NCI-H510A (cell line): ENCODE results near the gene FASTKD1.
"Not testable (repeated sequence)": the region's sequence is repeated elsewhere in the genome, so short reads cannot be mapped to it uniquely, and the experiment has no call there.

ENCODE experiments used
- DNase-seq: peaks from one replicate; lab custom pipeline; 2025; lab: John Stamatoyannopoulos, UW

FASTKD1 gene

DNA sequence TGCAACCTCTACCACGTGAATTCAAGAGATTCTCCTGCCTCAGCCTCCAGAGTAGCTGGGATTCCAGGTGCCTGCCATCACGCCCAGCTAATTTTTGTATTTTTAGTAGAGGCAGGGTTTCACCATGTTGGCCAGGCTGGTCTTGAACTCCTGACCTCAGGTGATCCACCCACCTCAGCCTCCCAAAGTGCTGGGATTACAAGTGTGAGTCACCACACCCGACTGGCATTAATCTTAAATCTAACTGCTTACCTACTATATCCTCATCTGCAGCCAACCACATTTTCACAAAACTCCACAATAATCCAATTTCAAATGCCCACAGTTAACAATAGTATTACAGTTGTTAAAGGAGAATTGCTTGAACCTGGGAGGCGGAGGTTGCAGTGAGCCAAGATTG, 2.9 kb downstream of the FASTKD1 start:
- not testable (repeated sequence) for DNase-seq

DNA sequence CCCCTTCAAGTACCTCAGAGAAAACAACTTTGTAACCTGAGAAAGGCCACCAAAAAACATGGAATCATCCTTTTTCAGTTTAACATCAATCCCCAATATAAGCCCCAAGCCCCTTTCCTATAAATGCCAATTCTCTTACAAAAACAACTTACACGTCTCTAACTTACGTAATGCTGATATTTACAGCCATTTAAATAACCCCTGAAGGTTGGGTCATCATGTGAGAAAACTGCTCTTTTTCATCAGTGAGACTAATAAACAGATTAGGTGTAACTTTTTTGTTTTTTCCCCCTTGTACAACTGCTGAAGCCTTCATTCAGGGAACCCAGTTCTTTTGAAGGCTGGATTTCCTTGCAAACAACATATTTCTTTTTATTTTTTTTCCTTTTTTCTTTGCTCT, 3.7 kb downstream of the FASTKD1 start:
- no peak for DNase-seq

DNA sequence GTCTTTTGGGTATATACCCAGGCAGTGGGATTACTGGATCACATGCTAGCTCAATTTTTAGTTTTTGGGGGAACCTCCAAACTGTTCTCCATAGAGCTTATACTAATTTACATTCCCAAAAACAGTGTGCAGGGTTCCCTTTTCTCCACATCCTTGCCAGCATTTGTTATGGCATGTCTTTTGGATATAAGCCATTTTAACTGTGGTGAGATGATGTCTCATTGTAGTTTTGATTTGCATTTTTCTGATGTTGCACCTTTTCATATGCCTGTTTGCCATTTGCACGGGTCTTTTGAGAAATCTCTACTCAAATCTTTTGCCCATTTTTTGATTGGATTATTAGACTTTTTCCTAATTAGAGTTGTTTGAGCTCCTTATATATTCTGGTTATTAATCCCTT, 8.0 kb downstream of the FASTKD1 start:
- no peak for DNase-seq

DNA sequence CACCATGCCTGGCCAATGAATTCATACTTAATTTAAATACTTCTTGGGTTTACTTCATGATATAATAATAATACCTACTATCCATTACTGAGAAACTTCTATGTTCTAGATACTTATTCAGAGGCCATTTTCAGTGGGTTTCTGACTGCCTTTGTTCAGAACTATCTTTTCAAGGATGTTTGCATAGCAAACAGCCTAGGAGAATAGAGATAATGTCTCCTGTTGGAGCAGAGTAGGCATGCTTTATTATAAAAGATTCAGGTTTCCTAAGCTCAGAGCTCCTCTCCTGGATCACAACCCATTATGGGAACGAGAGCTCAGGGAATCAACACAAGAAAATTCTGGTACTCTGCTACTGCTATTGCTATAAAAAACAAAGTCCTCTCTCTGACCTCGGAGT, 11.1 kb downstream of the FASTKD1 start:
- DNase-seq = no peak

DNA sequence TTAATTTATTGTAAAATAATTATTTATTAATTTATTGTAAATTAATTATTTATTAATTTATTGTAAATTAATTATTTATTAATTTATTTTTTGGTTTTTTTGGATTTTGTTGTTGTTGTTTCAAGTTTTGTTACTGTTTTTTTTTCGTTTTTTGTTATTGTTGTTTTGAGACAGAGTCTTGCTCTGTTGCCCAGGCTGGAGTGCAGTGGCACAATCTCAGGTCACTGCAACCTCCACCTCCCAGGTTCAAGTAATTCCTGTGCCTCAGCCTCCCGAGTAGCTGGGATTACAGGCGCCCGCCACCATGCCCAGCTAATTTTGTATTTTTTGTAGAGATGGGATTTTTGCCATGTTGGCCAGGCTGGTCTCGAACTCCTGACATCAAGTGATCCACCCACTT, 11.6 kb downstream of the FASTKD1 start:
- not testable (repeated sequence) for DNase-seq

DNA sequence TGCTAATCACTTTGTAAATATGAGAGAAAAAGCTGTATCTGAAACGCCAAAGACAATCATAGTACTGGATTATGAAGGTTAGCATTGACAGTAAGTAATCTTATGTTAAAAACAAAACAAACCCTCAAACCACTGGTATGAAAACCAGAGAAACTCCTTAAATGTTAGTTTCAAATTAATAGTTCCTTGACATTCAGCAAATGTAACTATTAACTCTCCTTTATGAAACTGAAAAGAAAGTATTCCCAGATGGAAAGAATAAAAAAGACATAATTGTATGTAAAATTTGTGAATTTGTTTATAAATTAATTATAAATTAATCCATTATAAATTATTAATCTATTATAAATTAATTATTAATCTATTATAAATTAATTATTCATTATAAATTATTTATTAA, 12.3 kb downstream of the FASTKD1 start:
- no peak for DNase-seq

DNA sequence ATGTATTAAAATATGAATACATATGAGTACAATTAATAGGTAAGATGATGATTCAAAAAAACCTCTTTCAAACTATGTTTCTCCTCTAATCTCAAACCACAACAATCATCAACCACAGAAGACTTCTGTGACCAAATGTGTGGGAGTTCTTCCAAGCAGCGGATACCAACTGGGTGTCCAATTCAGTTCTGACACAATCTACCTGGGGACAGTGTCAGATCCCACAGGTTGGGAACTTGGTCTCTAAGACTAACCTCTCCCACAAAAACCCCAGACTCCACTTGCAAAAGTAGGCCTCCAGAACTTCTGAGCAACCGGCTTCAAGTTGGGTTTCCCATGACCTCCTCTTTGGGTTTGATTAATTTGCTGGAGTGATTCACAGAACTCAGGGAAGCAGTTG, 26.9 kb downstream of the FASTKD1 start:
- no peak for DNase-seq

DNA sequence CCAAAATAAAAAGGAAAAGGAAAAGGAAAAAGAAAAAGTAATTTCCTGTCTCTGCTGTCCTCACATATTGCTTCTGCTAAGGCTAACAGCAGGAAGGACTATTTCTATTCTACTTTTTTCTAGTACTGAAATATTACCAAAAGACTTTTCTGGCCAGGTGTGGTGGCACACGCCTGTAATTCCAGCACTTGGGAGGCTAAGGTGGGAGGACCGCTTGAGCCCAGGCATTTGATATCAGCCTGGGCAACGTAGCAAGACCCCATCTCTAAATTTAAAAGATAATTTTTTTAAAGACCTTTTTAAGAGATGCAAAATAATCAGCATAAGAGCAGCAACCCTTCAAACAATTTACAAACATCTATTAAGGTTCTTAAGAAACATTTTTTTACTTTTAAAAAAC, 31.2 kb downstream of the FASTKD1 start:
- no peak for DNase-seq

DNA sequence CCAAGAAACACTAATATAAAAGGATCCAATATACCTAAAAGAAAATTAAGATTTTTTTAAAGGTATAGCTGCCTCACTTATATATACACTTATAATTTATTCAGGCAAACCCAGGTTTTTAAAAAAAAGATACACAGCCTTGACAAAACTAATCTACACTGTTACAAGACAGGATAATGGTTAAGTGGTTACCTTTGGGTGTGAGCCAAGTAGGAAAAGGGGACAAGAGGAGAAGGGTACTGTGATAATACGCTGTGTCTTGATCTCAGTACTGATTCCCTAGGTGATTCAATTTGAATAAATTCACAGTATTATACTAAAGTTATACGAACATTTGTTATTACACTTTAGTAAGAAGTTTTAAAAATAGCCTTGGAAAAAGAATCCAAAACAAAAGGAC, 33.5 kb downstream of the FASTKD1 start:
- no peak for DNase-seq

DNA sequence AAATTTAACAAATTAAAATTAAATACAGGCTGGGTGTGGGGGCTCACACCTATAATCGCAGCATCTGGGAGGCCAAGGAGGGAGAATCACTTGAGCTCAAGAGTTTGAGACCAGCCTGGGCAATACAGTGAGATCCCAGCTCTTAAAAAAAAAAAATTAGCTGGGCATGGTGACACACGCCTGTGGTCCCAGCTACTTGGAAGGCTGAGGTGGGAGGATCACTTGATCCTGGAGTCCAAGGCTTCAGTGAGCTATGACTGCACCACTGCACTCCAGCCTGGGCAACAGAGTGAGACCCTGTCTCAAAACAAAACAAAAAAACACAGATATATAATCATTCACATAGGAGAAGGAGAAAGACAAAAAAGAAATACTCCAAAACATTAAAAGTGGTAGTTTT, 34.2 kb downstream of the FASTKD1 start:
- DNase-seq = not testable (repeated sequence)

DNA sequence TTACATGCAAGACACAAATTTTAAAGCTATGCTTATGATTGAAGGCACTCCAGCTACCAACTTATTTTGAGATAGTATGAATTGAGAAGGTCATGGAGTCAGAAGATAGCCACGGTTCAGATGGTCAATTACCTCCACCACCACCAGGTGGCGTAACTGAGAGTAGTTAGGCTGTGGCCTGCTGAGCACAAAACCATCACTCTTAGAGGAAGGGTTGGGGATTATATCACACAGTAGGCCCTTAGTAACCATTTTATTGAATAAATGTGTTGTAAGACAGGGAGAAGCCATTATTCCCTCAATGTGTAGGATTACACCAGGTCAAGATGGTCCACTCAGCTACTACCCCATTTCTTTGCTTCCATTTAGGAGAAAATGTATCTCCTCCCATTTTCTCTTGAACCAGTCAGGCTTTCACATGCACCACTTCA, 45.4 kb downstream of the FASTKD1 start:
- no peak for DNase-seq

DNA sequence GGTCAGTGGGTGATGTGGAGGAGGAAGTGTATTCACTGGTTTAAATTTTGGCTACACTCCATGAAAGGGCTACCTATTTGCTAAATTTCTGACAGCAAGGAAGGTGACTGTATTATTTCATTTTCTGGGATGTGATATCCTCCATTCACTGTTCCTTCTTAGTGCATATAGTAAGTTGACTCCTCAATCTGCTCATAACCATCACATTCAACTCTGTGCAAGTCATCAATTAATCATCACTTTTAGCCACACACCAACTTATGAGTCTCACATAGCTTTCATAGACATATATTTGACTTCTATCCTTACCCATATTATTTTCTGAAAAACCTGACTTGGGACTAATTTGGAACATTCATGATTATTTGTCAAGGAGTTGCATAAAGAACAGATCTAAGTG, 47.2 kb downstream of the FASTKD1 start:
- no peak for DNase-seq

DNA sequence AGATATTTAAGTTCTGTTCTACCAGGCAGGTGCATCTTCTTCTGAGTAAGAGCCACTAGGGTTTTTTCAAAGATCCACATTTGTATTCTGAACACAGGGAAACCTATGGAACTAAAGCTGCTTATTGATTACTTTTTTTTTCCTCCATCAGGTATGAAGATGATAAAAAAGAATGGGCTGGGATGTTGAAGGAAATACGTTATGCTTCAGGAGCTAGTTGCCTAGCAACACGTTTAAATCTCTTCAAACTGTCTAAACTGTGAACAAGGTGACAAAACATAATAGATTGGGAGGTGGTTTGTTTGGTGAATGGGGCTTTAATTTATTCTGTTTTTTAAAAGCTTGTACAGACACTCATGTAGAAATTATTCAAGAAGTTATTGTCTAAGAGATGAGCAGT, 48.2 kb downstream of the FASTKD1 start:
- no peak for DNase-seq

DNA sequence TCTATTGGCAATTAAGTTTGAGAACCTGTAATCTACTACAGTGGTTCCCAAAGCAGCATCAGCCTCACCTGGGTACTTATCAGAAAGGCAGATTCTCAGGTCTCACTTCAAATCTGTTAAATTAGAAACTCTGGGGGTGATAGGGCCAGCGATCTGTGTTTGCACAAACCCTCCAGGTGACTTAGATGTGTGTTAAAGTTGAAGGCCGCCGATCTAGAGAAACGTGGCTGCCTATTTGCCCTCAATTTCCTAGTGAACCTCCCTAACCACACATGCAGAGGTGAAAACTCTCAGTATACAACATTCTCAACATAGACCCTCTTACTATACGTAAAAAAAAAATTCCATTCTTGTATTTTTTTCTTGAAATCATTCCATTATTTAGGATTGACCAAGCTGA, 50.0 kb downstream of the FASTKD1 start:
- DNase-seq = no peak

DNA sequence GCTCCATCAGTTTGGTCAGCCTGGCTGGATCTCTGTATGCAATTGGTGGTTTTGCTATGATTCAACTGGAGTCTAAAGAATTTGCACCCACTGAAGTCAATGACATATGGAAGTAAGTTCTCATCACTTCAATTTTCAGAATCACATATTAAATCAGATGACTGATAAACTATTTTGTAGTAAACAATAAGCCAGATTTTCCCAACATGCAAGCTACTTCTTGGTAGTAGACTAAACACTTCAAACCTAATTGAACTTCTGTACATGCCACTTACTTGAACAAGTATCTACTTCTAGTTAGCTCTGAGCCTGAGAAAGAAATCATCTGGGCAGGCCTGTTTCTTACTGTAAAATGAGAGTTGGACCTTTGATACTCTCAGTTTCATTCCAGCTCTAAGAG, 52.8 kb downstream of the FASTKD1 start:
- no peak for DNase-seq

DNA sequence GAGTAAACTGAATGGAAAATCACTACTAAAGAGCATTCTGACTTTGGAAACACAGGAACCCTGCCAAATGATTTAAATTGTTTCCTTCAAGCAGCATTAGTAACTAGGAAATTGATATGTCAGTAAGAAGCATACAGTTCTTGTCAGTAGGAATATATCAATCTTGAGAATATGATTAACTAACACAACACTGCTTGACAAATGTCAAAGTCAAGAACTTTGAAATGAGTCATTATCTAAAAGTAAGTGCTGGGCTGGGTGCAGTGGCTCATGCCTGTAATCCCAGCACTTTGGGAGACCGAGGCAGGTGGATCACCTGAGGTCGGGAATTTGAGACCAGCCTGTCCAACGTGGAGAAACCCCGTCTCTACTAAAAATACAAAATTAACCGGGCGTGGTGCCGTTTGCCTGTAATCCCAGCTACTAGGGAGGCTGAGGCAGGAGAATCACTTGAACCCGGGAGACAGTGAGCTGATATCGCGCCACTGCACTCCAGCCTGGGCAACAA, 57.1 kb downstream of the FASTKD1 start:
- not testable (repeated sequence) for DNase-seq

DNA sequence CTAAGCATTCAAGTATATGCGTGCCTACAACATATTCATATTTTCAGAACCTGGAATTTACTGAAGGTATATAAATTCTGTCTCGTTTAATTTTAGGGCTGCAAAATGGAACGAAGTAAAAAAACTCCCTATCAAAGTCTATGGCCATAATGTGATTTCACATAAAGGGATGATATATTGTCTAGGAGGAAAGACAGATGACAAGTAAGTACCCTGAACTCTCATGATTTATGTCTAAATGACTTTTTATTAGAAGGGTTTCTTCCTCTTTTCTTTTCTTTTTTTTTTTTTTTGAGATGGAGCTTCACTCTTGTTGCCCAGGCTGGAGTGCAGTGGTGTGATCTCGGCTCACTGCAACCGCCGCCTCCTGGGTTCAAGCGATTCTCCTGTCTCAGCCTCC, 58.9 kb downstream of the FASTKD1 start:
- not testable (repeated sequence) for DNase-seq

DNA sequence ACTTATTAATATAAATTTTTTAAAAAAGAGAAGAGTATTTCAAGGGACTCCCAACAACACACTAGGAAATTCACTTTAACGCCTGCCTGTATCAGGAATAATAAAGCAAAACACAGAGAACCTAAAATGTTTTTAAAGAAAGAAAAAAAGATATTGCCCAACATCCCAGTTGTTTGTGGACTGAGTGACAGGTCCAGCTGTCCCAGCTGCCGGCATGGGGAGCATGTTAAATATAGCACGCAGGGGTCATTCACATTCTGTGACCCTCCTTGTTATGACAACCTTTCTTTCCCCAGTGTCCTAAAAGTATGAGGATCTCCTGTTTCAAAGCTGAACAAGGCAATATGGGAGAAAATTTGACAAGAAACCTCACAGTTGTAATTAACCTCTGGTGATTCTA, 59.7 kb downstream of the FASTKD1 start:
- DNase-seq = no peak

DNA sequence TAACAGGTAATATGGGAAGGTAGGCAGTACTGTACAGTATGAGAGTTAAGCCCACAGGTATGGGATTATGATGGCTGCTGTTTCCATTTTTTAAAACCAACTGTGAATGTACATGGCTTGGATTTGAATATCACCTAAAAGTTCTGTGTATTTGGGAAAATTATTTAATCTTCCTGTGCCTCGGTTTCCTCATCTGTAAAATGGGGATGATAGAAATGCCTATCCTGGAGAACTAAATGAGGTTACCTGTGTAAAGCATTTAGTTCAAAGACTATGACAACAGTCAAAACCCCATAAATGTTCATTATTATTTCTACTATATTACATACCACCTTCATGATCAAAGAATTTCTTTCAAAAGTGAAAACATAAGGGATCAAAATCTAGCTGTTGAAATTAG, 60.6 kb downstream of the FASTKD1 start:
- no peak for DNase-seq

DNA sequence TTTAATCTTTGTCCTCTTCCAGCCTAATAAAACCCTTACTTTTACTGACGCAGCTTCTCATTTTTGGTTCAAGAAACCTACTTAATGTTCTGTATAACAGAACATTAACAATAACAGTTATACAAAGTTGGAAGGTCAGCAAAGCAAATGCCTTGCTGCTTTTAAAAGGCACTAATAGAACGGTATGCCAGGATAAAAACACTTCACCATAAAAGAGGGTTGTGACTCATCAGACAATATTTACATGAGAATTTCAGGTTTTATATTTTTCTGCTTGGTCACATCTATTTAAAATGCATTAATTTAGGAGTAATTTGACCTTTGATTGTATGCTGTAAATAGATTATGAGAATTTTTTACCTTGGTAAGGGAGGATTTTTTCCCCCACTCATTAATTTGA, 61.1 kb downstream of the FASTKD1 start:
- DNase-seq = no peak

DNA sequence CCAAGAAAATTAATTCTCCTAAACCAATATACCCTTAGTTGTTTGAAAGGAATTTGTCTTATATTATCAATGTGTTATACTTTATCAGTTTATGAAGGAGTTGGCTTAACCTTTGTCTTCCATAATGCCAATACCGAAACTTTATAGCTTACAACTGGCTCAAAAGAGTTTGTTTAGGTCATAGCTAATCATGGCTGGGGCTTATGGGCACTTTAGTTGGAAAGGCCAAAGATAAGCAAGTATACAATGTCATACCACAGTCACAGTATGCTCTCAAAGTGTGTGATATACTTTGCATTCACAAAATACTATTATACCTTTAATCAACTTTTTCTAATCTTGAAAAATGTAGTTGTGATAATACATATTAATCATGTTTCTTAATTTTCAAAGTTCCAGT, 61.8 kb downstream of the FASTKD1 start:
- no peak for DNase-seq

DNA sequence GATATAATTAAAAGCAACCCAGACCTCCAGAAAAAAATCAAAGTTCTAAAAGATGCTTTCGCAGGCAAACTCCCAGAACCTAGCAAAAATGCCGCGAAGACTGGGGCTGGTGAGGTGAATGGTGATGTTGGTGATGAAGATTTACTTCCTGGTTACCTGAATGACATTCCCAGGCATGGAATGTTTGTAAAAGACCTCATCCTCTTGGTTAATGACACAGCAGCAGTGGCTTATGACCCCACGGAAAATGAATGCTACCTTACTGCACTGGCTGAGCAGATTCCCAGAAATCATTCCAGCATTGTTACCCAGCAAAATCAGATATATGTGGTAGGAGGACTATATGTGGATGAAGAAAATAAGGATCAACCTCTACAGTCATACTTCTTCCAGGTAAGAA, 63.2 kb downstream of the FASTKD1 start:
- DNase-seq = no peak

DNA sequence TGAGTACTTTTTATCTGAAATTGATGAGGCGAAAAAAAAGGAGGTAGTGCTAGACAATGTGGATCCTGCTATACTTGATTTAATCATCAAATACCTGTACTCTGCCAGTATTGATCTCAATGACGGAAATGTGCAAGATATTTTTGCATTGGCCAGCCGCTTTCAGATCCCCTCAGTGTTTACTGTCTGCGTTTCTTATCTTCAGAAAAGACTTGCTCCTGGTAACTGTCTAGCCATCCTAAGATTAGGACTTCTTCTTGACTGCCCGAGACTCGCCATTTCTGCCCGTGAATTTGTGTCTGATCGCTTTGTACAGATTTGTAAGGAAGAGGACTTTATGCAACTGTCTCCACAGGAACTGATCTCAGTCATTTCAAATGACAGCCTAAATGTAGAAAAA, 63.7 kb downstream of the FASTKD1 start:
- DNase-seq = no peak

DNA sequence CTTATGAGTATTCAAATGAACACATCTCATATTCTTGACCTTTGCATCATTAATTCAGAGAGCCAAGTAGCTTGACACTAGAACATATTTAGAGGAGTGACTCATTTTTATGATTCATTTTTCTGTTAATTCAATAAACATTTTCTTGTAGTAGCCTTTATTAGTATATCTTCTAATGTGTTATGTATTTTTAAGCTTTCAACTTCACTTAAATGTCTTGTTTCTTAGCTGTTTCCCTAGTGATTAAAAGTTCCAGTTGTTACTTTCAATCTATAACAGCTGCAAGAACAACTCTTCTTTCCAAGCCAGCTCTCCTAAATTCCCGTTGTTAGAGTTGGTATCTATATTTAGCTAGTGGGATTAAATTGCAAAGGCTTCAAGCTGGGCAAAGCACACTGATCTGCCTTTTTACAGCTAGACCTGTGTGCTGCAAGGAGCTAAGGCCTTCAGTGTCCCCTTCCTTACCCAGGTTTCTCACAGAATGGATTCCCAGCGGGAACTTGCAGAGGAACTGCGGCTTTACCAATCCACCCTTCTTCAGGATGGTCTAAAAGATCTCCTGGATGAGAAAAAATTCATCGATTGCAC, 64.3 kb downstream of the FASTKD1 start, which contains the start of gene KLHL41:
Gene KLHL41 (plus strand): TSS at position 405 of the 588 bp plus-strand sequence. CDS start 77 bp downstream, at position 482.
- no peak for DNase-seq
